WTC11 (cell line): ENCODE results near the gene SESTD1.

Source experiments
- ATF1 ChIP-seq: sonication (generic); formaldehyde crosslinking; IDR thresholded peaks from 2 replicates; pipeline ENCODE4 v1.8.1; 2023; ENCODE audit warnings: mild to moderate bottlenecking, moderate library complexity, missing genetic modification reagents
- ATF2 ChIP-seq: sonication (generic); formaldehyde crosslinking; IDR thresholded peaks from 2 replicates; pipeline ENCODE4 v1.8.1; 2022; ENCODE audit warnings: low read depth, missing genetic modification reagents, borderline replicate concordance
- CBFB ChIP-seq: sonication (generic); formaldehyde crosslinking; IDR thresholded peaks from 2 replicates; pipeline ENCODE4 v1.8.1; 2022; ENCODE audit warnings: mild to moderate bottlenecking, low read depth, missing genetic modification reagents
- CTCF ChIP-seq: fragments of 200-600 bp; IDR thresholded peaks from 2 replicates; pipeline ENCODE4 v1.8.0; 2022; ENCODE audit warnings: antibody characterized with exemption
- FOXP1 ChIP-seq: sonication (generic); formaldehyde crosslinking; IDR thresholded peaks from 2 replicates; pipeline ENCODE4 v1.8.0; 2022; ENCODE audit warnings: missing genetic modification reagents, mild to moderate bottlenecking, moderate library complexity, borderline replicate concordance
- JUN ChIP-seq: sonication (generic); formaldehyde crosslinking; IDR thresholded peaks from 2 replicates; pipeline ENCODE4 v1.8.0; 2023; ENCODE audit warnings: mild to moderate bottlenecking, missing genetic modification reagents
- NFE2L1 ChIP-seq: sonication (generic); formaldehyde crosslinking; IDR thresholded peaks from 2 replicates; pipeline ENCODE4 v1.8.1; 2023; ENCODE audit warnings: missing genetic modification reagents
- NR2C2 ChIP-seq: sonication (generic); formaldehyde crosslinking; IDR thresholded peaks from 2 replicates; pipeline ENCODE4 v1.8.0; 2022; ENCODE audit warnings: mild to moderate bottlenecking, missing genetic modification reagents
- PRDM15 ChIP-seq: sonication (generic); formaldehyde crosslinking; IDR thresholded peaks from 2 replicates; pipeline ENCODE4 v1.8.0; 2022; ENCODE audit warnings: missing genetic modification reagents
- SP1 ChIP-seq: sonication (generic); formaldehyde crosslinking; conservative IDR thresholded peaks from 2 replicates; pipeline ENCODE4 v1.8.1; 2022; ENCODE audit warnings: missing genetic modification reagents
- ZNF138 ChIP-seq: sonication (generic); formaldehyde crosslinking; conservative IDR thresholded peaks from 2 replicates; pipeline ENCODE4 v1.8.1; 2022; ENCODE audit warnings: mild to moderate bottlenecking, moderate library complexity, missing genetic modification reagents
- TF ChIP-seq, protein P1 (sequence below): sonication (generic); formaldehyde crosslinking; IDR thresholded peaks from 2 replicates; pipeline ENCODE4 v1.8.1; 2022; ENCODE audit warnings: missing genetic modification reagents, borderline replicate concordance
- TF ChIP-seq, protein P2 (sequence below): fragments of 250-450 bp; sonication (Bioruptor Pico); IDR thresholded peaks from 2 replicates; pipeline ENCODE4 v1.8.0; 2021; ENCODE audit warnings: mild to moderate bottlenecking

- TF ChIP-seq SP1 (CRISPR knock-in tag) (no peak), CTCF (no peak), JUN (no peak), NFE2L1 (no peak), ATF1 (CRISPR knock-in tag) (no peak), ATF2 (CRISPR knock-in tag) (no peak), NR2C2 (CRISPR knock-in tag) (no peak), ZNF138 (CRISPR knock-in tag) (no peak), FOXP1 (CRISPR knock-in tag) (no peak), CBFB (CRISPR knock-in tag) (no peak), PRDM15 (CRISPR knock-in tag) (no peak)
- TF ChIP-seq, protein P1, sequence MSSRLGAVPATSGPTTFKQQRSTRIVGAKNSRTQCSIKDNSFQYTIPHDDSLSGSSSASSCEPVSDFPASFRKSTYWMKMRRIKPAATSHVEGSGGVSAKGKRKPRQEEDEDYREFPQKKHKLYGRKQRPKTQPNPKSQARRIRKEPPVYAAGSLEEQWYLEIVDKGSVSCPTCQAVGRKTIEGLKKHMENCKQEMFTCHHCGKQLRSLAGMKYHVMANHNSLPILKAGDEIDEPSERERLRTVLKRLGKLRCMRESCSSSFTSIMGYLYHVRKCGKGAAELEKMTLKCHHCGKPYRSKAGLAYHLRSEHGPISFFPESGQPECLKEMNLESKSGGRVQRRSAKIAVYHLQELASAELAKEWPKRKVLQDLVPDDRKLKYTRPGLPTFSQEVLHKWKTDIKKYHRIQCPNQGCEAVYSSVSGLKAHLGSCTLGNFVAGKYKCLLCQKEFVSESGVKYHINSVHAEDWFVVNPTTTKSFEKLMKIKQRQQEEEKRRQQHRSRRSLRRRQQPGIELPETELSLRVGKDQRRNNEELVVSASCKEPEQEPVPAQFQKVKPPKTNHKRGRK (CRISPR knock-in tag), result no peak
- TF ChIP-seq, protein P2, sequence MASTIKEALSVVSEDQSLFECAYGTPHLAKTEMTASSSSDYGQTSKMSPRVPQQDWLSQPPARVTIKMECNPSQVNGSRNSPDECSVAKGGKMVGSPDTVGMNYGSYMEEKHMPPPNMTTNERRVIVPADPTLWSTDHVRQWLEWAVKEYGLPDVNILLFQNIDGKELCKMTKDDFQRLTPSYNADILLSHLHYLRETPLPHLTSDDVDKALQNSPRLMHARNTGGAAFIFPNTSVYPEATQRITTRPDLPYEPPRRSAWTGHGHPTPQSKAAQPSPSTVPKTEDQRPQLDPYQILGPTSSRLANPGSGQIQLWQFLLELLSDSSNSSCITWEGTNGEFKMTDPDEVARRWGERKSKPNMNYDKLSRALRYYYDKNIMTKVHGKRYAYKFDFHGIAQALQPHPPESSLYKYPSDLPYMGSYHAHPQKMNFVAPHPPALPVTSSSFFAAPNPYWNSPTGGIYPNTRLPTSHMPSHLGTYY (CRISPR knock-in tag), result no peak
Measured at GRCh38 chr2:179106676-179107428, 157.8 kb downstream of the SESTD1 start.
